HG03066 (cell line): ENCODE data around the gene TCFL5.

Source experiments
- ATAC-seq: cut with Tn5 transposase; IDR thresholded peaks from one replicate; pipeline ENCODE4 v1.9.1; 2021; ENCODE audit warnings: low read depth; ENCODE audit not compliant: unreplicated experiment

TCFL5 gene

DNA sequence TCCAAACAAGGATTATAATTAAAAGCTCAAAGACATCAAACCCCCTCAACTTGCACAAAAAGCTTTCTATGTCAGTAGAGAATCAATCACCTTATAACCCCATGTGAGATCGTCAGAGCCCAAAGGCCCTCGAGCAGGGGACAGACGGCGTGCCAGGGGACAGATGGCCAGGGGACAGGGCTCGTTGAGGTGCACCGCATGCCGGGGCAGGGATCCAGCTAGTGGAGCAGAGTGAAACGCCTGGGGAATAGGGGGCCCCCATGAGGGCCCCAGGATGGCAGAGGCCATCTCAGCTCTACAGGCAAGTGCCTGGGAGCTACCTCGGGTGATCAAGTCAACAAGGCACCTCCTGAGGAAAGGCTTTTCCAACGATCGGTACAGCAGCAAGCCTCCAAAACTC is 36.0 kb upstream of the TCFL5 start:
- no peak for ATAC-seq

- ATAC-seq: no peak
These were observed 34.9 kb upstream of the TCFL5 start for GRCh38 chr20:62896526-62896925.

GRCh38 chr20:62895539-62895938 is 33.9 kb upstream of the TCFL5 start:
- no peak for ATAC-seq

DNA sequence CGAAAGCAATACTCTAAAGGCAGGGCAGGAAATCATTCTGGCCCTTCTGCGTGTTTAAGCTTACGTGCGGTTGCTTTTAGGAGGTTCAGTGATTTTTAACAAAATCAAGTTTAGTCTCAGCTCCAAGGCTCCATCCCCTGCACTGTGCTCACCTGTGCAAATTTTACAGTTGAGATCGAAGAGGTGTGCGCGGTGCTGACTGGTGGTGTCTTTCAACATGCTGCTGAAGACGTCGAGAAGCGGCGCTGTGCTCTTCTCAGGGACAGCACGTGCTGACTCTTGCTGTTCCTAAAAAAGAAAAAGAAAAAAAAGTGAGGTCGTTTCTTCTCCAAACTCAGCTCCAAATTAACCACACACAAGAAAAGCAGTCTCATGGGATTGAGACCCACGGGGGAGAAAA is 32.6 kb upstream of the TCFL5 start:
- ATAC-seq: no peak

DNA sequence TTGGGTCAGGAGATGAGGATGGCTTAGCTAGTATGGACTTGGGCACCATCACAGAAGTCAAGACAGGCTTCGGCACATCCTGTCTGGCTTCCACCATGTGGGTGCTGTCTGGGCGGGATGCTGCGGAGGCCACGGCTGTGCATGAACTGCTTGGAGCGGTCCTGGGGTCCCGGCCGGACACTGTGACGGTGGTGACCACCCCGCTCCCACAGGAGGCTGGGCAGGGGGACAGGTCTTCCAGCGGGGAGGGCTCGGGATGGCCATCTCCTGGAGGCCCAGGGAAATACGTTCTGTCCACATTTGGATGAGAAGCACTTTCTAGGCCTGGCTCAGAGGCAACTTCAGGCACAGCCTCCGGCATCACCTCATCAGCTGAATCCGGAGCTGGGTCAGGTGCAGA is 32.1 kb upstream of the TCFL5 start:
- no peak for ATAC-seq

GRCh38 chr20:62892348-62893304 is 31.0 kb upstream of the TCFL5 start:
- ATAC-seq: no peak

DNA sequence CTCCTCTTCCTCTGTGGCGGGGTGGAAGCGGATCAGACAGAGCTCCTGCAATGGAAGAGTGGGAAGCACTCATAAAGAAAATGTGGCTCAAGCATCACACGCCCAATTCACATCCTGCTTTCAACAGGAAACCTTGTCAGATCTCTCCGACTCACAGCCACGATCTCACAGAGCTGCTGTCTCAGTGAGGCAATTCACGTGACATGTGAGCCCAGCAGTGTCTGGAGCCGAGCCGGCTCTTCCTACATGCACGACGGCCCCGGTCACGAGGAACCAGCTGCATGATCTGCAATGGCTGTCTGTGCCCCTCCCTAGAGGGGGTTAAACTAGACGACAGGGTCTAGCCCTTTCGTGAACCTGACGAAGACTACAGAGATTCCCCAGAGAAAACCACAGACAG is 29.5 kb upstream of the TCFL5 start:
- no peak for ATAC-seq

DNA sequence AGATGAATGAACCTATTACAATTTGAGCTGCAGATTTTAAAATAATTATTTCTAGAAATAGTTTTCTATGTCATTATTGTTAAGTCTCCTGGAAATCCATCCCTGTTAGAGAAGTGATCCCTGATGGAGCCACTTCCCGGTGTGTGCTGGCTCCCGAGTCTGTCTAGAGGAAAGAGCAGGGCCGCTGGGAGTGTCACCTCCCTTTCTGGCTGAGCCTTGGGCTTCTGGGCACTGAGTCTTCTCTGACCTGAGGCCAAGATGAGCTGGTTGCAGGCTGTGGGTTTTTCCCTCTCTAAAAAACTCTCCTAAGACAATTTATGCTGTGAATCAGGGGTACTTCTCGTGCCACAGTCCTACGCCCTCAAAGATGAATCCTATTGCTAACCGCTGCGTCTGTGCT is 28.8 kb upstream of the TCFL5 start:
- ATAC-seq: no peak

DNA sequence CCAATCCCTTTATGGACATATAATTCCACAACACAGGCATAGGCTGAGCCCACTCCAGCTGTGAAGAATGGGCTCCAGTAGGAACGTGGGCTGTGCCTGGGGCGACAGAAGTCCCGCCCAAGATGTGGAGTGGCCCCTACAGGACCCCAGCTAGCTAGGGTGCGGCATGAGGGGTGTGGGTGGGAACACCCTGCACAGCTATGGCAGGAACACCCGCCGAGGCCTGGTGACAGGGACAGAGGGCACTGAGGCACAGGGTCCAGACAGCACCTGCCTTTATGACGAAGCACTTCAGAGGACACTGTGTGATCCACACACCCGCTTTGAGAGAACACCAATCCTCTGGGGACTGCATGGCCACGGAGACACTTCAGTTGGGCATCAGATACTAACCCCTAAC is 28.2 kb upstream of the TCFL5 start:
- ATAC-seq: no peak

DNA sequence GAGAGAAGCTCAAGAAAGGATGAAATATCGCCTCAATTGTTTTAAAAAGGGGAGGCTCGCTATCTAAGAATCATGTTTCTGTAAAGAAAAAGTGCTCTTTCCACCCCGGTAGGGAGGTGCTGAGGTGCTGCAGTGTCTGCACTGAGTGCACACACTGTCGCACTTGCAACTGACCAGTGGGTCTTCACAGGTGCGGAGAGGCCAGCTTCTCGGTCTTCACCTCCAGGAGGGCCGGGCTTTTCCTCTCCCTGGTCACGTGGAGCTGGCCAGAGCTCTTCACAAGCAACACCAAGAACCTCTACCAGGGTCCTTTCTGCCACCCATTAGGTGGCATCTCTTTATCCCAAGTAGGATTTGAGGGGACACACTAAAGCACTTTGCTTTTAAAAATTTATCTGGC is 27.8 kb upstream of the TCFL5 start:
- no peak for ATAC-seq

DNA sequence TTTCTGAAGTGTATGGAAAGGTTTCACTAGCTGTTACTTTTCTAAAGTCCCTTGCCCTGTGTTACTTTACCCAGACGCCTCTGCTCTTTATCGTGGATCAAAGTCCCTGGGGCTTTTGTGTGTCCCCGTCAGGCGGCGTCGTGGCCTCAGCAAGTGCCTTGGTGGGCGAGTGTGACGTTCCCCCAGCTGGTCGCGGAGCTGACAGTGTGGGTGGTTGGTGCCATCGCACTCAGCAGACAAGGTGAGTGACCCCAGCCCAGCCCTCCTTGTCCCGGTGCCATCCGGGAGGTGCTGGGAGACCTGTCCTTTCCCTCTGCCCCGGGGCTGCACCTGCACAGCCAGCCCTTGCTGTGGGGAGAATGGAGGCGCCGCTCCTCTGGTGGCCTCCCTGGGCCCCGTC is 27.3 kb upstream of the TCFL5 start:
- no peak for ATAC-seq

DNA sequence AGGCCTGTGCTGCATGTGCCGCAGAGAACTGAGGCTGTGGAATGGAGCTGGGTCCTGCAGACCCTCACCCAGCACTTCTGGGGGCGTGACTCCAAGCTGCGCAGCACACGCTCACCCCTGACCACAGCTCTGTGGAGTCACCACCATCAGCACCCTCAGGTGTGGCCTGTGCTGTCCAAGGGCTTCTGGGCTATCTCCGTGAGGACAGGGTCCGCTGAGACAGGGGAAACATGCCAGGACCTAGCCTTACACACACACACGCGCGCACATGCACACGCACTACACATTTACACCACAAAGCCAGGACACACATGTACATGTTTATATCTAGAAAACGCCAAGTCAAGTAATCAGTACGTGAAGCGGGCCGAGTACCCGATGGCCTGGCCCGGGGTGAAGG is 26.8 kb upstream of the TCFL5 start:
- no peak for ATAC-seq

GRCh38 chr20:62887860-62888239 is 26.2 kb upstream of the TCFL5 start:
- ATAC-seq: no peak

DNA sequence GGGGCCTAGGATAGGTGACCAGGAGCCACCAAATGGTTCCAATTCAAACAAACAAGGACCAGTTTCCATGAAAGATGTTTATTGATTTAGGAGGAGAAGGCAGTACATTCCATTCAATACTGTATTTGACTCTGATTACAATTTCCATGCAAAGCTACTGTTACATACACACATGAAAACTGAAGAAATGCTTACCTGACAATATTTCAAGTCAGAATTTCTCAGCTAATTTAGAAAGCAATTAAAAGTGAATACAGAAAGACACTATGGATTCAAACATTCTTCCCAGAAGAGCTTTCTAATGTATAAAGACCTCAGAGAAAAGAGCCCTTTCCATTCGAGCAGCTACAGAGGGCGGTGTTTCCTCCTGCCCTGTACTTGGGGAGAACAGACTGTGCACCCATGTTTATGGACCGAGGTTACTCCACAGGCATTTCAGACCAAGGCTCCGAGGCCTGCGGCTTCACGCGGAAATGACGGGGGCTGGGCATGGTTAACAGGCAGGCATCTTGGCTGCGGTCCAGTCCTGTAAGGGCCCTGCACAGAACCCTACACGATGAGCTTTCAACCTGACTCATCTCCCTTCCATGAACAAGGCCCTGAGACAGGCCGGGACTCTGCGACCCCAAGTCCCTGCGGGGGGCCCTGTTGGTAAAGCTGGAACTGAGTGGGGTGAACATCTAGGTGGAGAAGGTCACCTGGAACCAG is 25.7 kb upstream of the TCFL5 start:
- ATAC-seq: no peak

DNA sequence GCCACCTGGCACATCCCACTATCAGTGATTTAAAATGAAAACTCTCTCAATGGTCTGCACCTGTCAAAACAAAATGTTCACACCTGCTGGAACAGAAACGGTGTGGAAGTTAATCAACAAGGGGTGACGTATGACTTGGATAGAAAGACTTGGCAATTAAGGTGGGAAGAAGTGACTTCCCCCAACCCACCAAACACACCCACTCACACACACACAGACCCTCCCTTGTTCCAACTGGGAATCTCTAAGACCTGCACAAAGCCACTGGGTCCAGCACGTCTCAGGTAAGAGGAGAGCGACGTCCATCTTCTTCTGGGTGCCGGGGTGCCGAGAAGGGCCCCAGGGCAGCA is 25.1 kb upstream of the TCFL5 start:
- no peak for ATAC-seq

DNA sequence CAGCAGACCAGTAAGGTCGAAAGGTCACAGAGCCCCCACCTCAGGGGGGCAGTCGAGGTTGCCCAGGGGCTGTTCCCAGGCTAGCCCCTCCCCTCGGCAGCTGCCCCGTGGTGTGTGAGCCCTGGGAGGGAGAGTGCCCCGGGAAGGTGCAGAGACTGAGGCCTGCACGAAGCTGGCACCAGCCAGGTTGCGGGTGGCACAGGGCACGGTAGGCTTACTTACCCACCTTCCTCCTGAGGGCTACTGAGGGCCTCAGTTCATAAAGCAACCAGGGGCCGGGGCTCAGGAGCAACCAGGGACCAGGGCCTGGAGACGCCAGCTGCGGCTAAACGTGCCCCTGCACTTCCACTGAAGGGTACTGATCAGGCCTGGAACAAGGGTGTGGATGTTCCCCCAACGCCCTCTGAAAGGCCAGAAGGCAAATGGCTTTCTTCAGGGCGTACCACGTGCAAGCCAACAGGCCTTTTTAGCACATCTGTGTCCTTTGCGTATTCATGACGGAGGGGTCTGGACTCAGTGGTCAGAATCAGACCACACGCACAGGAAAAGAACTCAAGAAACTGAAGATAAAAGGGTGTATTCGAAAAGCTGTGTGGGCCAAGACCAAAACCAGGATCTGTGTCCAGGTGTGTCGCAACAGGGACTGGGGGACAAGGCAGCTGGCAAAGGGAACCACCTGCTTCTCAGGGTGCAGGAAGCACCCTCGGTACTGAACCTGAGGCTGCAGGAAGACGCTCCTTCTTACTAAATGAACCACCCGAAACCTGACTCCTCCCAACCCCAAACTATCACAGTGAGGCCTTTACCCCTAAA is 24.5 kb upstream of the TCFL5 start:
- no peak for ATAC-seq

- ATAC-seq: no peak
These were observed 23.6 kb upstream of the TCFL5 start for GRCh38 chr20:62885046-62885895.

GRCh38 chr20:62884556-62884955 is 22.9 kb upstream of the TCFL5 start:
- no peak for ATAC-seq

GRCh38 chr20:62882426-62882825 is 20.8 kb upstream of the TCFL5 start:
- no peak for ATAC-seq

GRCh38 chr20:62881662-62882395 is 20.2 kb upstream of the TCFL5 start:
- ATAC-seq: no peak
